Measurements from ENCODE around the gene SDHB.
A peak's percentile ranks its signal among the peaks of the same experiment; 100 is the strongest.

The SDHB gene

DNA sequence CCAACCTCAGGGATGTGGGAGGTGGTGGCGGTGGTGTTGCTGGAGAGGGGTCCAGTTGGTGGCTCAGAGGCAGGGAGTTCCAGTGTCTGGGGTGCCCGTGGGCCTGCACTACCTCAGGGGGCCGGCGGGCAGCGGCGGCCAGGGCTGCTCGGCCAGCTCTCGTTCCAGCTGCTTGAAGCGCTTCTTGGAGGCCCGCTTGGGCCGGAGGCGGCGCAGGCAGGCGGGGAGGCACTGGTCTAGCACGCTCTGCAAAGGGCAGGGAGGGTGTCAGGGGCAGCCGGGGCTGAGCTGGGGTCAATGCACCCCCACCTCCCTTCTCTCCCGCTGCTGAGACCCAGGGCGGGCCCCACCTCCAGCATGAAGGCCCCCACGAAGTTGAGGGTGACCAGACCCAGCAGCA is 67.7 kb downstream of the SDHB start:
- TF ChIP-seq, protein P1, sequence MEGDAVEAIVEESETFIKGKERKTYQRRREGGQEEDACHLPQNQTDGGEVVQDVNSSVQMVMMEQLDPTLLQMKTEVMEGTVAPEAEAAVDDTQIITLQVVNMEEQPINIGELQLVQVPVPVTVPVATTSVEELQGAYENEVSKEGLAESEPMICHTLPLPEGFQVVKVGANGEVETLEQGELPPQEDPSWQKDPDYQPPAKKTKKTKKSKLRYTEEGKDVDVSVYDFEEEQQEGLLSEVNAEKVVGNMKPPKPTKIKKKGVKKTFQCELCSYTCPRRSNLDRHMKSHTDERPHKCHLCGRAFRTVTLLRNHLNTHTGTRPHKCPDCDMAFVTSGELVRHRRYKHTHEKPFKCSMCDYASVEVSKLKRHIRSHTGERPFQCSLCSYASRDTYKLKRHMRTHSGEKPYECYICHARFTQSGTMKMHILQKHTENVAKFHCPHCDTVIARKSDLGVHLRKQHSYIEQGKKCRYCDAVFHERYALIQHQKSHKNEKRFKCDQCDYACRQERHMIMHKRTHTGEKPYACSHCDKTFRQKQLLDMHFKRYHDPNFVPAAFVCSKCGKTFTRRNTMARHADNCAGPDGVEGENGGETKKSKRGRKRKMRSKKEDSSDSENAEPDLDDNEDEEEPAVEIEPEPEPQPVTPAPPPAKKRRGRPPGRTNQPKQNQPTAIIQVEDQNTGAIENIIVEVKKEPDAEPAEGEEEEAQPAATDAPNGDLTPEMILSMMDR (IDR thresholded peaks at IDR 0.05; ENCODE audit: low read depth, low read length): no peak
- Histone ChIP-seq H3K4me3 (ENCODE audit: low read depth, low read length) (no peak overlapping the region), H3K9me3 (no peaks in the 10 kb centered on the region), H3K27me3 (no peaks in the 10 kb centered on the region), H3K36me3 (no peaks in the 10 kb centered on the region), H3K4me1 (no peaks in the 10 kb centered on the region)
- DNase-seq: no peak

GRCh38 chr1:16984717-16985116 is 69.1 kb downstream of the SDHB start:
- no peaks in the 10 kb centered on the region for H3K36me3 ChIP-seq
- H3K4me1 ChIP-seq: no peaks in the 10 kb centered on the region
- H3K9me3 ChIP-seq: no peaks in the 10 kb centered on the region
- no peak overlapping the region for H3K4me3 ChIP-seq (ENCODE audit: low read depth, low read length)
- TF ChIP-seq, protein P1 (IDR thresholded peaks at IDR 0.05; ENCODE audit: low read depth, low read length): no peak
- DNase-seq: peak; percentile 30
- H3K27me3 ChIP-seq: no peaks in the 10 kb centered on the region

GRCh38 chr1:16983649-16984048 is 70.2 kb downstream of the SDHB start:
- TF ChIP-seq, protein P1 (IDR thresholded peaks at IDR 0.05; ENCODE audit: low read depth, low read length): no peak
- Histone ChIP-seq H3K4me1 (peaks cover 4% of the 10 kb centered on the region), H3K9me3 (no peaks in the 10 kb centered on the region), H3K36me3 (no peaks in the 10 kb centered on the region), H3K27me3 (no peaks in the 10 kb centered on the region), H3K4me3 (ENCODE audit: low read depth, low read length) (no peak overlapping the region)
- no peak for DNase-seq

- no peak for DNase-seq
- TF ChIP-seq, protein P1 (IDR thresholded peaks at IDR 0.05; ENCODE audit: low read depth, low read length): no peak
- Histone ChIP-seq H3K4me3 (ENCODE audit: low read depth, low read length) (no peak overlapping the region), H3K36me3 (no peaks in the 10 kb centered on the region), H3K27me3 (no peaks in the 10 kb centered on the region), H3K4me1 (peaks cover 6% of the 10 kb centered on the region), H3K9me3 (no peaks in the 10 kb centered on the region)
Observed at GRCh38 chr1:16982902-16983301, 70.9 kb downstream of the SDHB start.

DNA sequence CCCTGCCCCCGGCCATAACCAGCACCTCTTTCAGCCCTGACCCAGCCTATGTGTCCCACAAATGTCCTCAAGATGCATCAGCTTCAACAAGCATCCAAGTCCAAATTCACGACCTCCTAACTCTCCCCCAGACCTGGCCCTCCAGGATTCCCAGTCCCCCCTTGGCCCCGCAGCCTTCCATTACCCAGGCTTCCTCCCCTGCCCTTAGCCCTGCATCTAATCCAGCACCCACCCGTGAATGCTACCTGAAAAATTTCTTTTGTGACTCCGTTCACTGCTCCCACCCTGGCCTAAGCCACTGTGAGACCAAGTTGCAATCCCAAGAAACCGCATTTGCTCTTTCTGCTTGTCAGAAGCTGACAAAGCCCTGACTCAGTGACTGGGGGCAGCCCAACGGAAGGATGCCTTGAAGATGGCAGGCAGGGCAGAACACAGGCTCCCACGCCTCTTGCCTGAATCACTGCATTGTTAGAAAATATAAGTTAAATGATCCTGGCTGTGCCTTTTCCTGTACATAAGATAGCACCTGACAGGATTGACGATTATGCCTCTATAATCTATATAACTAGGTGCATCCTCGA is 72.5 kb downstream of the SDHB start:
- Histone ChIP-seq H3K4me1 (peaks cover 6% of the 10 kb centered on the region), H3K36me3 (no peaks in the 10 kb centered on the region), H3K9me3 (no peaks in the 10 kb centered on the region), H3K27me3 (no peaks in the 10 kb centered on the region), H3K4me3 (ENCODE audit: low read depth, low read length) (no peak overlapping the region)
- TF ChIP-seq, protein P1 (IDR thresholded peaks at IDR 0.05; ENCODE audit: low read depth, low read length): no peak
- no peak for DNase-seq

GRCh38 chr1:16980473-16981268 is 73.2 kb downstream of the SDHB start, which contains the start of gene MFAP2:
TSS of gene MFAP2 (minus strand) at chr1:16980620. CDS start at chr1:16978273, 2,347 bp downstream.
- Histone ChIP-seq H3K36me3 (no peaks in the 10 kb centered on the region), H3K4me3 (ENCODE audit: low read depth, low read length) (peak within 1 kb of the TSS; percentile 40), H3K4me1 (peaks cover 6% of the 10 kb centered on the region), H3K27me3 (no peaks in the 10 kb centered on the region), H3K9me3 (no peaks in the 10 kb centered on the region)
- TF ChIP-seq, protein P1 (IDR thresholded peaks at IDR 0.05; ENCODE audit: low read depth, low read length): no peak
- DNase-seq: no peak

All from BE2C (cell line).